SK-N-MC (cell line): ENCODE data around the gene ZMYND19.

Experiments used
- EZH2 ChIP-seq: fragments of 200-600 bp; sonication (generic); IDR thresholded peaks from one replicate; pipeline ENCODE4 v1.6.1; 2017; ENCODE audit warnings: antibody characterized with exemption
- FOXP2 ChIP-seq: optimal IDR thresholded peaks from 2 replicates; pipeline ENCODE3; 2011; ENCODE audit warnings: mild to moderate bottlenecking, moderate library complexity; ENCODE audit not compliant: insufficient read depth; ENCODE audit errors: extremely low read length, control extremely low read depth

- TF ChIP-seq FOXP2 = no peak
- TF ChIP-seq EZH2 = no peak
Observed at GRCh38 chr9:137564134-137564533, 26.2 kb downstream of the ZMYND19 start.
